ENCODE data around the gene PPP2R5C.

The PPP2R5C gene

DNA sequence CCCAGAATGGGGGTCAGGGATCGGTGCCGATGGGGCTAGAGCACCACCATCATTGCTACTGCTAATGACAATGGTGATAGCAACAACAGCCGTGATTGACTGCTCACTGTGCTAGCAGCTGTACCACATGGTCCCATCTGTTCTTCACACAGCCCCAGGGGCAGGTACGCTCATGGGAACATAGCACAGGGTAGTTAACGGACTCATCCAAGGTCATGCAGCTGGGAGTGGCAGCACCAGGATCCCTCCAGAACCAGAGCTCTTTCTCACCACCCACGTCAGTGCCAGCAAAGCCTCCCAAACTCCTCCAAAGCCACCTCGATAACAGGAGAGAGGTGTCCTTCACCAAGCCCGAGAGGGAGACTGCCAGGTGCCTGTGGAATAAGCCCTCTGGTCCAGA is 191.6 kb downstream of the PPP2R5C start:
- DNase-seq (ENCODE audit: low read depth), result no peak
- H3K4me3 ChIP-seq (ENCODE audit: low read length), result no peak overlapping the region
- TF ChIP-seq, protein P1, sequence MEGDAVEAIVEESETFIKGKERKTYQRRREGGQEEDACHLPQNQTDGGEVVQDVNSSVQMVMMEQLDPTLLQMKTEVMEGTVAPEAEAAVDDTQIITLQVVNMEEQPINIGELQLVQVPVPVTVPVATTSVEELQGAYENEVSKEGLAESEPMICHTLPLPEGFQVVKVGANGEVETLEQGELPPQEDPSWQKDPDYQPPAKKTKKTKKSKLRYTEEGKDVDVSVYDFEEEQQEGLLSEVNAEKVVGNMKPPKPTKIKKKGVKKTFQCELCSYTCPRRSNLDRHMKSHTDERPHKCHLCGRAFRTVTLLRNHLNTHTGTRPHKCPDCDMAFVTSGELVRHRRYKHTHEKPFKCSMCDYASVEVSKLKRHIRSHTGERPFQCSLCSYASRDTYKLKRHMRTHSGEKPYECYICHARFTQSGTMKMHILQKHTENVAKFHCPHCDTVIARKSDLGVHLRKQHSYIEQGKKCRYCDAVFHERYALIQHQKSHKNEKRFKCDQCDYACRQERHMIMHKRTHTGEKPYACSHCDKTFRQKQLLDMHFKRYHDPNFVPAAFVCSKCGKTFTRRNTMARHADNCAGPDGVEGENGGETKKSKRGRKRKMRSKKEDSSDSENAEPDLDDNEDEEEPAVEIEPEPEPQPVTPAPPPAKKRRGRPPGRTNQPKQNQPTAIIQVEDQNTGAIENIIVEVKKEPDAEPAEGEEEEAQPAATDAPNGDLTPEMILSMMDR (conservative IDR thresholded peaks at IDR 0.05; ENCODE audit: low read length), result no peak

DNA sequence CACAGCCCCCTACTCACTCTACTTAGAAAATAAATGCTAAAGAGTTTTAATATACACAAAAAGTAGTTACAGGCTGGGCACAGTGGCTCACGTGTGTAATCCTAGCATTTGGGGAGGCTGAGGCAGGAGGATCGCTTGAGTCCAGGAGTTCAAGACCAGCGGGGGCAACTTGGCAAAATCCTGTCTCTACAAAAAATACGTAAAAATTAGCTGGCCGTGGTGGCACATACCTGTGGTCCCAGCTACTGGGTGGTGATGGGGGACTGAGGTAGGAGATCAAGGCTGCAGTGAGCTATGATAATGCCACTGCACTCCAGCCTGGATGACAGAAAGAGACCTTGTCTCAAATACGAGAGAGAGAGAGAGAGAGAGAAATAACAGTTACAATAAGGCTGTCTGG is 193.0 kb downstream of the PPP2R5C start:
- DNase-seq (ENCODE audit: low read depth), result no peak
- TF ChIP-seq, protein P1 (conservative IDR thresholded peaks at IDR 0.05; ENCODE audit: low read length), result no peak
- no peak overlapping the region for H3K4me3 ChIP-seq (ENCODE audit: low read length)

DNA sequence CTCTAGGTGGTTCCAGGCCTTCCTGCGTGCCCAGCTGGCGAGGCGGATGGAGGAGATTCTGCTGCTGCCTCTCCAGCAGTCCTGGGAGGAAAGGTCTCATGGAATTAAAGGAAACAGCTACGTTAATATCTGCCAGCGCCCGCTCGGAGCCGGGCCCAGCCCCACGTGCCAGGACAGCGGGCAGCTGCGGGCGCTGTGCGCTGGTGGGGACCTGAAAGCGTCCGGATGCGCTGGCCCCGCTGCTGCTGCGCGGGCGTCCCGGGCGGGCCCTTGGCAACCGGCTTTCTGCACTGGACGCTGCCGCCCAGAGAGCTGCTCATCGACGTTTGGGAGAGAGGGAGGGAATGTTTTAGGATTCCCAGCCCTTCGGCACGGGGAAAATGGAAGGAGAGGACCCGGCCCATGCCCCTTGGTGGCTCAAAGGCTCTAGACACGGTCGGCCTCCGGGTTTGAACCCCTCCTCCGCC is 194.2 kb downstream of the PPP2R5C start:
- no peak overlapping the region for H3K4me3 ChIP-seq (ENCODE audit: low read length)
- DNase-seq (ENCODE audit: low read depth), result no peak
- TF ChIP-seq, protein P1 (conservative IDR thresholded peaks at IDR 0.05; ENCODE audit: low read length), result no peak

DNA sequence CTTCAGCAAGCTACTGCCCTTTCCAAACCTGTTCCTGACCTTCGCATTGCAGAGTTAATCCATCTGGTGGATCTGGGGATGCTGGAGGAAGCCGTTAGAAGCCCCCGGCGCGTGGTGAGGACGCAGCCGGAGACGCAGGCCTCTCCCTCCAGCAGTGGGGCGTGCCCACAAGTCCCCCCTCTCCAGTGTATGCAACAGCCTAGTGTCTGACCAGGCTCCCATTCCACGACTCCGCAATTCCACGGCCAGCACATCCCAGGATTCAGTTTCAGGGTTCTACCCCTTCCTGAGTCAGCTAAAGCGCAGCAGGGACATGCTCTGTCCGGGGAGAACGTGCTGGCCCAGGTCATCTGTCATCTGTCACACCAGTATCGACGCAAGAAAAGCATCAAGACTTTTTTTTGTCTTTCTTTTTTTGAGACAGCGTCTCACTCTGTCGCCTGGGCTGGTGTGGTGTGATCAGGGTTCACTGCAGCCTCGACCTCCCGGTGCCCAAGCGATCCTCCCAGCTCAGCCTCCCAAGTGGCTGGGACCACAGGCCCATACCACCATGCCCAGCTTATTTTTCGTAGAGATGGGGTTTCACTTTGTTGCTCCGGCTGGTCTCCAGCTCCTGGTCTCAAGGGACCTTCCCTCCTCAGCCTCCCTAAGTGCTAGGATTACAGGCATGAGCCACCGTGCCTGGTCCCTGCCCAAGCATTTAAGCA is 194.8 kb downstream of the PPP2R5C start:
- DNase-seq (ENCODE audit: low read depth), result no peak
- no peak overlapping the region for H3K4me3 ChIP-seq (ENCODE audit: low read length)
- TF ChIP-seq, protein P1 (conservative IDR thresholded peaks at IDR 0.05; ENCODE audit: low read length), result no peak

DNA sequence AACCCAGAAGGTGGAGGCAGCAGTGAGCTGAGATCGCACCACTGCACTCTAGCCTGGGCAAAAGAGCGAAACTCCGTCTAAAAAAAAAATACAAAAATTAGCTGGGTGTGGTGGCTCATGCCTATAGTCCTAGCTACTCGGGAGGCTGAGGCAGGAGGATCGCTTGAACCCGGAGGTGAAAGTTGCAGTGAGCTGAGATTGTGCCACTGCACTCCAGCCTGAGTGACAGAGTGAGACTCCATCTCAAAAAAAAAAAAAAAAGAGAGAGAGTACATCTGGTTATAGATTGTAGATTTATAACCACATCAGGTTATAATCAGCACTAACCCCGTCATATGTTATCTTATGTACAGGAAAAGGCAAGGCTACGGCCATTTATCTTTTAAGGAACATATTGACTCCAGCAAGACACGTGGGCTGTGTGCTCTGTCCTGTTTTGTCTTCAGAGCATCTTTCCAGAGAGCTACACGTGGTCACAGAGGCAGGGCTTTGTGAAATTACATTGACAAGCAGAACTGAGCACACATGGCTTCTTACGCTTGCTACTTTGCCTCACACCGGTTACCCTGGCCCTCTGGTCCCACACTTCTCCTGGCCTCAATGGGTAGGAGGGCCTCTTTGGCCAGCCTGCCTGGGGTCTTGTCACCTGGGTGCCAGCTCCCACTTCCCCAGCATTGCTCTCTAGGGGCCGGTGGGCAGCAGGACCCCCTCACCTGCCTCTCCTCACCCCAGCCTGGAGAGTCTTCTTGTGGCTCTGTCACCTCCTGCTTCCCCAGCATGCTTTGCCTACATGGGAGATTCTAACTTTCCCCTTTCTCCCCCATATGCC is 196.1 kb downstream of the PPP2R5C start:
- DNase-seq (ENCODE audit: low read depth), result no peak
- H3K4me3 ChIP-seq (ENCODE audit: low read length), result no peak overlapping the region
- TF ChIP-seq, protein P1 (conservative IDR thresholded peaks at IDR 0.05; ENCODE audit: low read length), result no peak

DNA sequence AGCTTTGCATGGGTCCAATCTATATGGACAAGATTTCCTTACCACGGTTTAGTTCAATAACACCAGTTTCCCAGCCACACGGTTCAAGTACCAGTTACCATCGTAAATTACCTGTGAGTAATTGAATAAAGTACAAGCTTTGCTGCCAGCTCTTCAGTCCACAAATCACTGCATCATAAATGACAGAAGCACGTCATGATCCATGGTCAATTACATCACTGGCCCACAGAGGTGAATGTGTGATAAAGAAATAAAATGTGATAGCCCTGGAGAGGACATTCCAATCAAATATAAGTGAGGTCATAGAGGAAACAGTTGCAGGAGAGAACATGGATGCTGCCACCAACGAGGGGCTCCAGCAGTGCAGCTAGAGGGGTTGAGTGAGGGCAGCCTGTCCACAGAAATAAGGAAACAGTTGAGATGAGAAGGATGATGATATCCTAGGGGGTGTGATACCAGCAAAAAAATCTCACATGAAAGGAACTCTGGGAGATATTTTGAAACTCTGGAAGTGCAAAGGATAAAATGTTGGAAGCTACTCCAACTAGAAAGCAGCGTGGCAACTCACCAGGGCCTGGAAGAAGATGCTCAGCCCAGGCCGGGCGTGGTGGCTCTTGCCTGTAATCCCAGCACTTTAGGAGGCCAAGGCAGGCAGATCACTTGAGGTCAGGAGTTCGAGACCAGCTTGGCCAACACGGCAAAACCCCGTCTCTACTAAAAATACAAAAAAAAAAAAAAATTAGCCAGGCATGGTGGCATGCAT is 197.1 kb downstream of the PPP2R5C start:
- DNase-seq (ENCODE audit: low read depth), result no peak
- no peak overlapping the region for H3K4me3 ChIP-seq (ENCODE audit: low read length)
- TF ChIP-seq, protein P1 (conservative IDR thresholded peaks at IDR 0.05; ENCODE audit: low read length), result no peak
